Kidney capillary endothelial cell (primary cell): ENCODE measurements around the gene ALG10B.

Experiments used
- DNase-seq: peaks from one replicate; pipeline ENCODE4 v3.0.0-alpha.2; 2018; ENCODE audit warnings: low spot score

Gene ALG10B

GRCh38 chr12:38374751-38375150, 58.2 kb downstream of the ALG10B start:
- DNase-seq = no peak
